Adrenal gland (tissue), 12 donors: ENCODE data around the gene ZNF439. TPM values are rescaled to one million over a fixed set of nuclear protein-coding genes. Genes with fewer than 3 reads are reported as not detected.
"Not testable (repeated sequence)": the region's sequence is repeated elsewhere in the genome, so short reads cannot be mapped to it uniquely, and the experiment has no call there.

Source experiments
- DNase-seq, 7 donors: peaks; one replicate each; pipeline ENCODE4 v3.0.0-alpha.2; 2019 to 2020
- H3K27ac ChIP-seq, 5 donors: fragments of 200-600 bp; sonication (generic) in 4 of 5; 1 replicate in 3 of 5; 2 replicates in 2 of 5; pipeline versions ENCODE4 v1.5.1 to v1.8.0; 2016 to 2020; ENCODE audit warnings: mild to moderate bottlenecking in 1 of 5
- H3K27me3 ChIP-seq: fragments of 200-600 bp; 2 replicates; pipeline ENCODE4 v1.8.0; 2021
- H3K36me3 ChIP-seq, 2 donors: fragments of 200-600 bp; replicated peaks in 1 of 2; 1 replicate in 1 of 2; 2 replicates in 1 of 2; pipeline versions ENCODE4 v1.5.1 to v1.8.0; 2018 to 2022
- H3K4me1 ChIP-seq, 2 donors: fragments of 200-600 bp; replicated peaks in 1 of 2; 1 replicate in 1 of 2; 2 replicates in 1 of 2; pipeline versions ENCODE4 v1.5.1 to v1.8.0; 2018 to 2021
- H3K4me3 ChIP-seq, 4 donors: fragments of 200-600 bp; sonication (generic) in 3 of 4; one replicate each; pipeline ENCODE4 v1.5.1; 2016 to 2018
- H3K9me3 ChIP-seq, 3 donors: fragments of 200-600 bp; sonication (generic) in 1 of 3; replicated peaks in 1 of 3; 1 replicate in 2 of 3; 2 replicates in 1 of 3; pipeline versions ENCODE4 v1.5.1 to v1.8.0; 2016 to 2021
- POLR2A ChIP-seq, 2 donors: fragments of 450-650 bp; IDR thresholded peaks; one replicate each; pipeline ENCODE4 v1.6.1; 2017; ENCODE audit warnings: antibody characterized with exemption in 2 of 2, mild to moderate bottlenecking in 2 of 2, moderate library complexity in 1 of 2
- WGBS, 4 donors: extraction: QIAGEN DNeasy Blood & Tissue Kit in 2 of 4; methylation state at CpG; one replicate each; pipeline versions ENCODE4 v1.1.5 to v1.1.7; 2013 to 2017; 5-methylcytosine and 5-hydroxymethylcytosine counted together
- intact Hi-C, 2 donors: fragments of 100-400 bp; cut with DNase I; formaldehyde crosslinking; loops; one replicate each; pipeline versions ENCODE4 v1.14.1 to v1.15.0; 2022 to 2023
- polyA plus RNA-seq, 3 donors: library from polyadenylated mRNA; stranded (reverse); fragments of 200-250 nt in 2 of 3; fragments of 350-450 nt in 1 of 3; fragmentation: Illumina TruSeq in 1 of 3; extraction: RNeasy Lipid Tissue Mini Kit (QIAGEN cat#74804) in 1 of 3; gene quantifications; one replicate each; pipeline ENCODE4 v1.2.3, GENCODE V29; 2013 to 2014
- total RNA-seq, 9 donors: library from RNA; depleted of rRNA in 4 of 9; stranded (reverse); fragments of >200 nt in 4 of 9; fragments of 120-200 nt in 1 of 9; fragmentation: NEBNext Ultra II Directional in 1 of 9; extraction: Animal tissue kit (Norgen Biotek cat#: 25700) in 1 of 9; gene quantifications; one replicate each; pipeline versions ENCODE4 v1.1.0 to v1.2.4, GENCODE V29; 2013 to 2023
- TF ChIP-seq, protein P1 (sequence below), 6 experiments: fragments of 450-650 bp in 4 of 6; fragments of 200-600 bp in 2 of 6; sonication (generic) in 1 of 6; IDR thresholded peaks; 1 replicate in 5 of 6; 2 replicates in 1 of 6; pipeline versions ENCODE4 v1.5.1 to v1.8.0; 2016 to 2021; ENCODE audit warnings: antibody characterized with exemption in 6 of 6, mild to moderate bottlenecking in 2 of 6, moderate library complexity in 1 of 6
- donor health status: healthy with polysubstance abuse.
- donor health status: Bipolar disorder and iron deficiency.
- donor health status: DM: yes; HTN: yes; CAD: no.
- donor health status: DM: no; HTN: no; CAD: no.
- donor health status: DM: no; HTN: no; CAD: no.
- donor health status: DM: yes; HTN: yes; CAD: no.

Gene ZNF439
- total and polyA plus RNA-seq, 12 donors: 2.5 to 13.1 (median 5.8) TPM

DNA sequence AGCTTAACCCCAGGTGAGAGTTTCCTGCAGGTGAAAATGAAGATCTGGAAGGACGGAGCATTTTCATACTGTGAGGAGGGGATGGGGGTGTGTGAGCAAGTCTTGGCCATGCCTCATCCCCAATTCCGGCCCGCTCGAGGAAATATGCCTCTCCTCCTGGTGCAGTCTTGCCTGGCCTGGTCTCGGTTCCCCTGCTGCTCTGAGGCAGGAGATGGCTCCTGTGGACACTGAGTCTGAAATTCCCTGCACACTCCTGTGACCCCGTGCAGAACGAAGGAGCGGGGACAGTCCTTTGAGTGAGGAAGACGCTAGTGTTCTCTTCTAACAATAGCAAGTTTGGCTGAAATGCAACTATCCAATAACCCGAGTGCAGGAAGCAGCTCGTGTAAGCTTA is 329 bp upstream of the ZNF439 start:
- Histone ChIP-seq H3K9me3 (no peaks in the 10 kb centered on the region), H3K4me3 (peak overlapping the region in 2 of 4 donors; percentile 64 to 71), H3K4me1 (peaks cover 0 to 10% of the 10 kb centered on the region in 2 donors), H3K36me3 (no peaks in the 10 kb centered on the region), H3K27me3 (no peaks in the 10 kb centered on the region), H3K27ac (peak overlapping the region in 2 of 5 donors; percentile 67 to 83)
- intact Hi-C loops: no loop called here
- no peak for TF ChIP-seq POLR2A (IDR thresholded peaks at IDR 0.05)
- TF ChIP-seq, protein P1, sequence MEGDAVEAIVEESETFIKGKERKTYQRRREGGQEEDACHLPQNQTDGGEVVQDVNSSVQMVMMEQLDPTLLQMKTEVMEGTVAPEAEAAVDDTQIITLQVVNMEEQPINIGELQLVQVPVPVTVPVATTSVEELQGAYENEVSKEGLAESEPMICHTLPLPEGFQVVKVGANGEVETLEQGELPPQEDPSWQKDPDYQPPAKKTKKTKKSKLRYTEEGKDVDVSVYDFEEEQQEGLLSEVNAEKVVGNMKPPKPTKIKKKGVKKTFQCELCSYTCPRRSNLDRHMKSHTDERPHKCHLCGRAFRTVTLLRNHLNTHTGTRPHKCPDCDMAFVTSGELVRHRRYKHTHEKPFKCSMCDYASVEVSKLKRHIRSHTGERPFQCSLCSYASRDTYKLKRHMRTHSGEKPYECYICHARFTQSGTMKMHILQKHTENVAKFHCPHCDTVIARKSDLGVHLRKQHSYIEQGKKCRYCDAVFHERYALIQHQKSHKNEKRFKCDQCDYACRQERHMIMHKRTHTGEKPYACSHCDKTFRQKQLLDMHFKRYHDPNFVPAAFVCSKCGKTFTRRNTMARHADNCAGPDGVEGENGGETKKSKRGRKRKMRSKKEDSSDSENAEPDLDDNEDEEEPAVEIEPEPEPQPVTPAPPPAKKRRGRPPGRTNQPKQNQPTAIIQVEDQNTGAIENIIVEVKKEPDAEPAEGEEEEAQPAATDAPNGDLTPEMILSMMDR (IDR thresholded peaks at IDR 0.05): no peak
- WGBS, 4 donors: 34 to 76% (median 42%) methylated on average over 5 to 11 of the region's 11 CpGs
- no peak for DNase-seq

DNA sequence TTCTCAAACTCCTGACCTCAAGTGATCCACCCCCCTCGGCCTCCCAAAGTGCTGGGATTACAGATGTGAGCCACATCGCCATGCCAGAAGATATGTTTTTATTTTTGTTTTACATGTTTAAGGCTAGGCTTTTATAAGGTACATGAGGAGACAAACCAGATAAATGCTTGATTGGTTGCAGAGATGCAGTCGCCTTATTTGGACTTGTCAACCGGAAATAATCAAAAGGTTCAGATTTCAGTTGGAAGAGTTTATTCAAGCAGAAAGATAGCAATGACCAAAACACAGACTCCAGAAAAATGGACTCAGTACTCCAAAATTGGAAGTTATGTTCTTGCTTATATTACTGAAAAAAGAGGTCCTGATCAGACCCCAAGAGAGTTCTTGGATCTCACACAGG is 1.8 kb downstream of the ZNF439 start:
- H3K36me3 ChIP-seq, H3K4me1 ChIP-seq, H3K9me3 ChIP-seq, DNase-seq, H3K27me3 ChIP-seq, H3K27ac ChIP-seq, intact Hi-C loops, H3K4me3 ChIP-seq: not testable (repeated sequence)
- 92 to 100% (median 99%) methylated on average over 4 of the region's 4 CpGs for WGBS, 4 donors

DNA sequence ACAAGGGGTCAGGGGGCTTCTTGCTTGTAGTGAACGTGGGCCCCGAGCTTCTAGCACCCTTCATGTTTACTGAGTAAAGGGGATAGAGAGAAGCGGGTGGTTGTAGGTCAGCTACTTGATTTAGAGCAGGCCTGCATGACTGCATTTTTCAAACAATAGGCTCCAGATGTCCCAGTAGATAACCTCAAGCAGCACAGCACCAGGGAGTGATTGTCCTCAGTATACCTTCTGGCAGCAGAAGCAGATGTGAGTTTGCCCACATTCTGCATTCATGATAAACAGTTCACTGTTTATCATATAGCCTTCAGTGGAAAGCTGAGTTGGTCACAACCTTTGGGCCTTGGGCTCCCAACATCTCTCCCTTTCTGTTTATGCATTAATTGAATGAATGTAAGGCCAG is 4.8 kb downstream of the ZNF439 start:
- Histone ChIP-seq H3K4me1 (peaks cover 0 to 10% of the 10 kb centered on the region in 2 donors), H3K9me3 (no peaks in the 10 kb centered on the region), H3K36me3 (no peaks in the 10 kb centered on the region), H3K4me3 (no peak overlapping the region), H3K27me3 (no peaks in the 10 kb centered on the region), H3K27ac (no peak overlapping the region)
- 71 to 95% (median 80%) methylated on average over 3 of the region's 3 CpGs for WGBS, 4 donors
- DNase-seq: no peak
- intact Hi-C loops: no loop called here
- no peak for TF ChIP-seq POLR2A (IDR thresholded peaks at IDR 0.05)
- TF ChIP-seq, protein P1 (IDR thresholded peaks at IDR 0.05): no peak

DNA sequence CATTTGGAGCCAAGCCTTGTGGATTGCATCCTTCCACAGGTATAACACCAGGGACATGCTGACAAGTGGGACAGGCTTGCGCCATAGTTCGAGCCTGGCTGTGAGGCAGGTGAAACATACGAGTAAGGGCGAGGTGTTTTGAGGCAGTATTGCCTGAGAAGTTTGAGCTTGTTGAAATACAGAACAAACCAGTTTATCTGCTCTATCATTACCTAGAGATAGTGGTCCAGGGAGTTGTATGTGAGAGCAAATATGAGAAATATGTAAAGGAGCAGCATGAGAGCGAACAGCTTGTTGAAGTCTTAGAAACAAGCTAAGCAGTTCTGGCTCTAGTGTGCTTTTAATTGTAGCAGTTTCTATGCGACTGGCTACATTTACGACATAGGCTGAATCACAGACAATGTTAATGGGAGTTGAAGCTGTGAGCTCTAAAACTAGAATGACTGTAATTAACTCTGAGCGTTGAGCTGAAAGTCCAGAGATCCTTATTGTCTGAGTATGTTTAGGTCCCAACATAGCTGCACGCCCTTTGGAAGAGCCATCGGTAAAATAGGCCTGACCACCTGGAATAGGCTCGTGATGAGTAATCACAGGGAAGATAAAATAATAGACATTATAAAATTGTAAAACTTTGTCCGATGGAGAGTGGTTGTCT is 8.2 kb downstream of the ZNF439 start:
- no peak for DNase-seq
- intact Hi-C loops: no loop called here

More for the DNA sequence above, 8.2 kb downstream of the ZNF439 start:
- no peaks in the 10 kb centered on the region for H3K36me3 ChIP-seq
- no peak overlapping the region for H3K27ac ChIP-seq
- TF ChIP-seq POLR2A (IDR thresholded peaks at IDR 0.05): no peak
- TF ChIP-seq, protein P1 (IDR thresholded peaks at IDR 0.05): no peak
- H3K4me1 ChIP-seq: no peaks in the 10 kb centered on the region
- H3K27me3 ChIP-seq: no peaks in the 10 kb centered on the region
- 95 to 98% (median 96%) methylated on average over 12 of the region's 12 CpGs for WGBS, 4 donors
- peaks cover 0 to 3% (median 0%) of the 10 kb centered on the region in 3 donors for H3K9me3 ChIP-seq
- no peak overlapping the region for H3K4me3 ChIP-seq
